H9 (cell line): ENCODE results near the gene GRIA1. TPM values are rescaled to one million over a fixed set of nuclear protein-coding genes. Genes with fewer than 3 reads are reported as not detected.

Experiments
- DNase-seq: peaks from one replicate; pipeline ENCODE4 v3.0.0-alpha.2; 2017
- H2AFZ ChIP-seq: one replicate; pipeline ENCODE4 v1.6.1; 2013; ENCODE audit warnings: mild to moderate bottlenecking, low read length, control low read depth, moderate library complexity
- H2AK5ac ChIP-seq: 2 replicates; pipeline ENCODE4 v1.6.1; 2013; ENCODE audit warnings: low read length, control low read depth, mixed read lengths; ENCODE audit not compliant: insufficient read length
- H2BK120ac ChIP-seq: one replicate; pipeline ENCODE4 v1.6.1; 2013; ENCODE audit warnings: low read depth, mild to moderate bottlenecking, low read length, control low read depth, inconsistent platforms; ENCODE audit not compliant: poor library complexity, severe bottlenecking
- H2BK12ac ChIP-seq: 2 replicates; pipeline ENCODE4 v1.6.1; 2013; ENCODE audit warnings: low read length, control low read depth, mixed read lengths, low read depth; ENCODE audit not compliant: insufficient read length
- H2BK15ac ChIP-seq: 2 replicates; pipeline ENCODE4 v1.6.1; 2013; ENCODE audit warnings: low read depth, low read length, control low read depth
- H2BK20ac ChIP-seq: one replicate; pipeline ENCODE4 v1.6.1; 2013; ENCODE audit warnings: low read depth, mild to moderate bottlenecking, low read length, control low read depth, inconsistent platforms; ENCODE audit not compliant: poor library complexity, severe bottlenecking
- H2BK5ac ChIP-seq: 2 replicates; pipeline ENCODE4 v1.6.1; 2013; ENCODE audit warnings: low read length, control low read depth, mixed read lengths; ENCODE audit not compliant: insufficient read length
- H3K14ac ChIP-seq: 2 replicates; pipeline ENCODE4 v1.6.1; 2013; ENCODE audit warnings: low read length, control low read depth; ENCODE audit not compliant: insufficient read depth
- H3K18ac ChIP-seq: 2 replicates; pipeline ENCODE4 v1.6.1; 2013; ENCODE audit warnings: low read depth, mild to moderate bottlenecking, mixed read lengths, low read length, control low read depth; ENCODE audit not compliant: insufficient read length
- H3K23ac ChIP-seq: 2 replicates; pipeline ENCODE4 v1.6.1; 2013; ENCODE audit warnings: low read length, control low read depth, mixed read lengths, low read depth; ENCODE audit not compliant: insufficient read length
- H3K23me2 ChIP-seq: 2 replicates; pipeline ENCODE4 v1.6.1; 2013; ENCODE audit warnings: low read depth, mild to moderate bottlenecking, mixed read lengths, low read length, control low read depth; ENCODE audit not compliant: insufficient read length, poor library complexity, severe bottlenecking
- H3K27ac ChIP-seq: 2 replicates; pipeline ENCODE4 v1.5.1; 2013; ENCODE audit warnings: low read length, control low read depth, mixed read lengths, low read depth; ENCODE audit not compliant: insufficient read length
- H3K27me3 ChIP-seq: 2 replicates; pipeline ENCODE4 v1.6.1; 2013; ENCODE audit warnings: low read length, control low read depth, inconsistent platforms; ENCODE audit not compliant: insufficient read depth
- H3K4ac ChIP-seq: 2 replicates; pipeline ENCODE4 v1.6.1; 2013; ENCODE audit warnings: low read depth, mild to moderate bottlenecking, control low read depth, inconsistent platforms, low read length, moderate library complexity
- H3K4me1 ChIP-seq: 2 replicates; pipeline ENCODE4 v1.6.1; 2013; ENCODE audit warnings: low read length, control low read depth, inconsistent platforms; ENCODE audit not compliant: insufficient read depth
- H3K4me2 ChIP-seq: 2 replicates; pipeline ENCODE4 v1.6.1; 2013; ENCODE audit warnings: low read length, control low read depth, mixed read lengths; ENCODE audit not compliant: insufficient read length, insufficient read depth
- H3K56ac ChIP-seq: 2 replicates; pipeline ENCODE4 v1.6.1; 2013; ENCODE audit warnings: low read depth, mild to moderate bottlenecking, mixed read lengths, low read length, control low read depth; ENCODE audit not compliant: insufficient read length
- H3K79me1 ChIP-seq: 2 replicates; pipeline ENCODE4 v1.6.1; 2013; ENCODE audit warnings: low read depth, mild to moderate bottlenecking, moderate library complexity, low read length, control low read depth, inconsistent platforms; ENCODE audit not compliant: insufficient read depth, poor library complexity, severe bottlenecking
- H3K79me2 ChIP-seq: 2 replicates; pipeline ENCODE4 v1.6.1; 2013; ENCODE audit warnings: low read length, control low read depth, inconsistent platforms; ENCODE audit not compliant: insufficient read depth
- H3K9ac ChIP-seq: 2 replicates; pipeline ENCODE4 v1.6.1; 2013; ENCODE audit warnings: low read length, control low read depth, mixed read lengths; ENCODE audit not compliant: insufficient read length; ENCODE audit errors: extremely low read depth
- H3K9me3 ChIP-seq: one replicate; pipeline ENCODE4 v1.6.1; 2013; ENCODE audit warnings: low read depth, low read length, inconsistent platforms; ENCODE audit not compliant: control insufficient read depth
- H3T11ph ChIP-seq: one replicate; pipeline ENCODE4 v1.6.1; 2013; ENCODE audit warnings: mild to moderate bottlenecking, low read length, control low read depth, inconsistent platforms
- H4K20me1 ChIP-seq: one replicate; pipeline ENCODE4 v1.6.1; 2013; ENCODE audit not compliant: control insufficient read depth, insufficient read length, insufficient read depth
- H4K5ac ChIP-seq: 2 replicates; pipeline ENCODE4 v1.6.1; 2013; ENCODE audit warnings: low read depth, mild to moderate bottlenecking, mixed read lengths, low read length, control low read depth; ENCODE audit not compliant: insufficient read length
- H4K8ac ChIP-seq: replicated peaks from 2 replicates; pipeline ENCODE4 v1.6.1; 2013; ENCODE audit warnings: low read length, control low read depth, mixed read lengths, low read depth; ENCODE audit not compliant: insufficient read length
- H4K91ac ChIP-seq: 2 replicates; pipeline ENCODE4 v1.6.1; 2013; ENCODE audit warnings: low read depth, mild to moderate bottlenecking, moderate library complexity, mixed read lengths, low read length, control low read depth; ENCODE audit not compliant: insufficient read length
- H3K27ac Mint-ChIP-seq, 3 experiments: 2 replicates in 2 of 3; 3 replicates in 1 of 3; pipeline ENCODE4 v1.8.0; 2020 to 2021; ENCODE audit warnings: mixed read lengths in 3 of 3, mild to moderate bottlenecking in 1 of 3, moderate library complexity in 1 of 3
- H3K27me3 Mint-ChIP-seq: 2 replicates; pipeline ENCODE4 v1.8.0; 2021; ENCODE audit warnings: low read depth, mild to moderate bottlenecking, moderate library complexity, mixed read lengths
- H3K36me3 Mint-ChIP-seq, 3 experiments: 2 replicates in 2 of 3; 3 replicates in 1 of 3; pipeline ENCODE4 v1.8.0; 2020 to 2021; ENCODE audit warnings: low read depth in 3 of 3, mixed read lengths in 3 of 3; ENCODE audit not compliant: insufficient read depth in 1 of 3
- H3K4me1 Mint-ChIP-seq, 2 experiments: 2 replicates each; pipeline ENCODE4 v1.8.0; 2020; ENCODE audit warnings: mixed read lengths in 2 of 2
- H3K4me3 Mint-ChIP-seq, 2 experiments: 2 replicates in 1 of 2; 3 replicates in 1 of 2; pipeline ENCODE4 v1.8.0; 2020 to 2021; ENCODE audit warnings: mild to moderate bottlenecking in 2 of 2, mixed read lengths in 2 of 2, moderate library complexity in 1 of 2
- H3K9me3 Mint-ChIP-seq, 2 experiments: 2 replicates in 1 of 2; 3 replicates in 1 of 2; pipeline ENCODE4 v1.8.0; 2020; ENCODE audit warnings: mild to moderate bottlenecking in 2 of 2, mixed read lengths in 2 of 2, moderate library complexity in 1 of 2
- CTCF ChIP-seq: fragments of 200-600 bp; sonication (generic); conservative IDR thresholded peaks from 3 replicates; pipeline ENCODE4 v1.8.0; 2021; ENCODE audit warnings: antibody characterized with exemption, mild to moderate bottlenecking
- WGBS: extraction: QIAGEN DNeasy Blood & Tissue Kit; methylation state at CpG from one replicate; pipeline ENCODE4 v1.1.7; 2013; ENCODE audit warnings: missing lambda C conversion rate, low lambda C conversion rate, mixed read lengths; ENCODE audit not compliant: insufficient read length; ENCODE audit errors: extremely low coverage; 5-methylcytosine and 5-hydroxymethylcytosine counted together
- total RNA-seq: library from RNA; stranded (reverse); gene quantifications from 2 replicates; pipeline ENCODE4 v1.2.1, GENCODE V29; 2021

The GRIA1 gene
- total RNA-seq, 1 experiment from 2014 or later = 0.52 TPM

- Histone ChIP-seq H3K4me1 (no peaks in the 10 kb centered on the region), H2AFZ (no peak overlapping the region), H4K20me1 (no peaks in the 10 kb centered on the region), H3K4me2 (no peak overlapping the region), H2BK12ac (no peak overlapping the region), H2AK5ac (no peak overlapping the region), H3K9ac (no peak overlapping the region), H3K27ac (no peak overlapping the region), H3K23me2 (no peaks in the 10 kb centered on the region), H3K23ac (no peak overlapping the region), H3T11ph (no peak overlapping the region), H2BK20ac (no peak overlapping the region), H3K27me3 (no peaks in the 10 kb centered on the region), H4K5ac (no peak overlapping the region), H2BK120ac (no peak overlapping the region), H3K14ac (no peak overlapping the region), H3K56ac (no peak overlapping the region), H4K91ac (no peak overlapping the region), H2BK5ac (no peak overlapping the region), H3K79me2 (no peaks in the 10 kb centered on the region), H3K9me3 (no peaks in the 10 kb centered on the region), H3K79me1 (no peaks in the 10 kb centered on the region), H3K18ac (no peak overlapping the region), H2BK15ac (no peak overlapping the region), H4K8ac (no peak overlapping the region), H3K4ac (no peak overlapping the region)
- no peaks in the 10 kb centered on the region for H3K36me3 Mint-ChIP-seq
- no CpG with 5 or more reads among the region's 4 CpGs for WGBS
- no peak overlapping the region for H3K27ac Mint-ChIP-seq
- H3K4me1 Mint-ChIP-seq = 0 out of 4 replicates have a peak, but pooled peaks cover 0 to 3% of the 10 kb centered on the region in 2 experiments
- H3K4me3 Mint-ChIP-seq = no peak overlapping the region
- no peaks in the 10 kb centered on the region for H3K9me3 Mint-ChIP-seq
- H3K27me3 Mint-ChIP-seq = no peaks in the 10 kb centered on the region
- no peak for TF ChIP-seq CTCF
- DNase-seq = no peak
These were observed 93.9 kb downstream of the GRIA1 start for GRCh38 chr5:153584126-153584959.
